Loucy (cell line): Measurements from ENCODE around the gene LETM1.

ENCODE experiments used
- EZH2phosphoT487 ChIP-seq: fragments of 200-600 bp; IDR thresholded peaks from 2 replicates; pipeline ENCODE4 v1.6.1; 2018; ENCODE audit warnings: antibody characterized with exemption, mild to moderate bottlenecking, moderate library complexity, borderline replicate concordance
- TF ChIP-seq, protein P1 (sequence below): fragments of 200-600 bp; sonication (generic); conservative IDR thresholded peaks from 2 replicates; pipeline ENCODE4 v1.5.1; 2014; ENCODE audit warnings: mild to moderate bottlenecking, antibody characterized with exemption, low read length

DNA sequence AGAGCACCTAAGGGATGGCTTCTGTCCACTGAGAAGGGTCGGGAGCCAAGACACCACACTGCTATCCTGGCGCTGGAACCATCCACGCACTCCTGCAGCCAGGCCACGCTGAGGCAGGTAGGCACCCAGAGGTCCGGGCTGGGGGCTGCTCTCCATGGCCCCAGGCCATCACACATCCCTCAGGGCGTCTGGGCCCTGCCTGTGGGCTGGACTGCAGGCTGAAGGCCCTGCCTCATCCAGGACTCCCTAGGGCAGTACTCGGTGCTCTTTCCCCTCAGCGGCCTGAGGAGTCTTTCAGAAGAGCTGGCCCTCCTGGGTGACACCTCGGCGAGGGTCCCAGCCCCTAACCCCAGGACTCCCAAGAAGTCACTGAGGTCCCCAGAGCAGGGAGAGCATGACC lies 45.2 kb downstream of the LETM1 start:
- TF ChIP-seq, protein P1, sequence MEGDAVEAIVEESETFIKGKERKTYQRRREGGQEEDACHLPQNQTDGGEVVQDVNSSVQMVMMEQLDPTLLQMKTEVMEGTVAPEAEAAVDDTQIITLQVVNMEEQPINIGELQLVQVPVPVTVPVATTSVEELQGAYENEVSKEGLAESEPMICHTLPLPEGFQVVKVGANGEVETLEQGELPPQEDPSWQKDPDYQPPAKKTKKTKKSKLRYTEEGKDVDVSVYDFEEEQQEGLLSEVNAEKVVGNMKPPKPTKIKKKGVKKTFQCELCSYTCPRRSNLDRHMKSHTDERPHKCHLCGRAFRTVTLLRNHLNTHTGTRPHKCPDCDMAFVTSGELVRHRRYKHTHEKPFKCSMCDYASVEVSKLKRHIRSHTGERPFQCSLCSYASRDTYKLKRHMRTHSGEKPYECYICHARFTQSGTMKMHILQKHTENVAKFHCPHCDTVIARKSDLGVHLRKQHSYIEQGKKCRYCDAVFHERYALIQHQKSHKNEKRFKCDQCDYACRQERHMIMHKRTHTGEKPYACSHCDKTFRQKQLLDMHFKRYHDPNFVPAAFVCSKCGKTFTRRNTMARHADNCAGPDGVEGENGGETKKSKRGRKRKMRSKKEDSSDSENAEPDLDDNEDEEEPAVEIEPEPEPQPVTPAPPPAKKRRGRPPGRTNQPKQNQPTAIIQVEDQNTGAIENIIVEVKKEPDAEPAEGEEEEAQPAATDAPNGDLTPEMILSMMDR = no peak
- TF ChIP-seq EZH2phosphoT487 = no peak
